Natural killer cell (primary cell): ENCODE data around the gene PYROXD2. TPM values are rescaled to one million over a fixed set of nuclear protein-coding genes. Genes with fewer than 3 reads are reported as not detected.

Experiments used
- ATAC-seq, 3 donors: fragments of 150-1000 bp in 2 of 3; fragments of 200-7000 bp in 1 of 3; cut with Tn5 transposase; 1 replicate in 1 of 3; 2 replicates in 2 of 3; pipeline ENCODE4 v1.10.0; 2021; ENCODE audit warnings: mild to moderate bottlenecking in 2 of 3, moderate library complexity in 2 of 3
- DNase-seq, 2 donors: peaks; one replicate each; pipeline versions ENCODE4 v3.0.0 to v3.0.0-alpha.2; 2013 to 2021; ENCODE audit warnings: mixed read lengths in 1 of 2
- H3K27ac ChIP-seq: one replicate; pipeline ENCODE4 v1.5.1; 2013; ENCODE audit warnings: mild to moderate bottlenecking, low read length
- H3K27me3 ChIP-seq: one replicate; pipeline ENCODE4 v1.6.1; 2013; ENCODE audit warnings: low read length; ENCODE audit not compliant: control insufficient read depth, insufficient read depth
- H3K36me3 ChIP-seq: one replicate; pipeline ENCODE4 v1.6.1; 2013; ENCODE audit warnings: low read length; ENCODE audit not compliant: control insufficient read depth, insufficient read depth
- H3K4me1 ChIP-seq: one replicate; pipeline ENCODE4 v1.6.1; 2013; ENCODE audit warnings: low read length; ENCODE audit not compliant: control insufficient read depth, insufficient read depth
- H3K4me3 ChIP-seq: one replicate; pipeline ENCODE4 v1.5.1; 2013; ENCODE audit warnings: low read length
- H3K9me3 ChIP-seq: one replicate; pipeline ENCODE4 v1.6.1; 2013; ENCODE audit warnings: low read length; ENCODE audit not compliant: control insufficient read depth, insufficient read depth
- H3K27ac Mint-ChIP-seq, 2 donors: one replicate each; pipeline ENCODE4 v1.8.0; 2022; ENCODE audit warnings: mild to moderate bottlenecking in 2 of 2, mixed read lengths in 2 of 2, moderate library complexity in 1 of 2
- H3K27me3 Mint-ChIP-seq, 2 donors: one replicate each; pipeline ENCODE4 v1.8.0; 2022; ENCODE audit warnings: low read depth in 2 of 2, mixed read lengths in 2 of 2
- H3K36me3 Mint-ChIP-seq: one replicate; pipeline ENCODE4 v1.8.0; 2022; ENCODE audit warnings: mixed read lengths
- H3K4me1 Mint-ChIP-seq, 2 donors: one replicate each; pipeline ENCODE4 v1.8.0; 2022; ENCODE audit warnings: mixed read lengths in 2 of 2
- H3K4me3 Mint-ChIP-seq: one replicate; pipeline ENCODE4 v1.8.0; 2022; ENCODE audit warnings: mild to moderate bottlenecking, moderate library complexity, mixed read lengths
- H3K9me3 Mint-ChIP-seq, 2 donors: one replicate each; pipeline ENCODE4 v1.8.0; 2022; ENCODE audit warnings: mixed read lengths in 2 of 2
- CTCF ChIP-seq: fragments of 200-600 bp; IDR thresholded peaks from one replicate; pipeline ENCODE4 v1.8.0; 2022; ENCODE audit warnings: antibody characterized with exemption
- WGBS: methylation state at CpG from one replicate; pipeline ENCODE4 v1.1.7; 2013; ENCODE audit warnings: missing lambda C conversion rate; ENCODE audit not compliant: insufficient coverage; 5-methylcytosine and 5-hydroxymethylcytosine counted together
- intact Hi-C: fragments of 100-400 bp; cut with micrococcal nuclease; formaldehyde crosslinking; loops from one replicate; pipeline ENCODE4 v1.14.2; 2022
- total RNA-seq, 4 donors: library from RNA; stranded (reverse); fragments of 120-200 nt in 1 of 4; gene quantifications; one replicate each; pipeline versions ENCODE4 v1.2.3 to v1.2.4, GENCODE V29; 2013 to 2022

PYROXD2 gene
- total RNA-seq, 3 donors from 2014 or later (not counting 1 experiment from before 2014, with no cell fraction given) = 20.8 to 28.2 (median 28.0) TPM

- no peak overlapping the region for H3K27ac ChIP-seq
Observed at GRCh38 chr10:98453729-98454128, 38.7 kb upstream of the PYROXD2 start.

GRCh38 chr10:98450618-98451017 lies 35.6 kb upstream of the PYROXD2 start:
- TF ChIP-seq CTCF = no peak
- no peaks in the 10 kb centered on the region for H3K36me3 Mint-ChIP-seq
- no peak for DNase-seq
- no peak for ATAC-seq
- H3K9me3 Mint-ChIP-seq = peaks cover 0 to 2% of the 10 kb centered on the region in 2 donors
- 91% methylated on average over 1 of the region's 1 CpG for WGBS
- peaks cover 13% of the 10 kb centered on the region for H3K4me1 ChIP-seq
- H3K27me3 ChIP-seq = no peaks in the 10 kb centered on the region
- H3K27ac ChIP-seq = no peak overlapping the region
- H3K4me3 ChIP-seq = no peak overlapping the region
- no peaks in the 10 kb centered on the region for H3K9me3 ChIP-seq
- intact Hi-C loops = no loop called here
- no peaks in the 10 kb centered on the region for H3K36me3 ChIP-seq
- H3K4me3 Mint-ChIP-seq = no peak overlapping the region
- H3K27ac Mint-ChIP-seq = no peak overlapping the region
- peaks cover 20 to 33% of the 10 kb centered on the region in 2 donors for H3K27me3 Mint-ChIP-seq
- H3K4me1 Mint-ChIP-seq = peaks cover 8 to 12% of the 10 kb centered on the region in 2 donors

More at GRCh38 chr10:98453729-98454128, 38.7 kb upstream of the PYROXD2 start:
- 80% methylated on average over 1 of the region's 2 CpGs for WGBS
- Histone ChIP-seq H3K36me3 (no peaks in the 10 kb centered on the region), H3K27me3 (no peaks in the 10 kb centered on the region), H3K4me1 (no peaks in the 10 kb centered on the region), H3K4me3 (no peak overlapping the region), H3K9me3 (no peaks in the 10 kb centered on the region)
- no peak for TF ChIP-seq CTCF
- Mint-ChIP-seq H3K9me3 (no peaks in the 10 kb centered on the region), H3K4me1 (no peaks in the 10 kb centered on the region), H3K4me3 (no peak overlapping the region), H3K27me3 (peaks cover 31 to 55% of the 10 kb centered on the region in 2 donors), H3K36me3 (no peaks in the 10 kb centered on the region), H3K27ac (no peak overlapping the region)
- no peak for ATAC-seq
- DNase-seq = no peak
- intact Hi-C loops = no loop called here

GRCh38 chr10:98449287-98449686 lies 34.3 kb upstream of the PYROXD2 start:
- no peak for TF ChIP-seq CTCF
- peaks cover 20 to 33% of the 10 kb centered on the region in 2 donors for H3K27me3 Mint-ChIP-seq
- peaks cover 0 to 2% of the 10 kb centered on the region in 2 donors for H3K9me3 Mint-ChIP-seq
- no peaks in the 10 kb centered on the region for H3K36me3 Mint-ChIP-seq
- ATAC-seq = no peak
- Histone ChIP-seq H3K4me1 (peaks cover 26% of the 10 kb centered on the region), H3K27ac (no peak overlapping the region), H3K36me3 (peaks cover 8% of the 10 kb centered on the region), H3K27me3 (no peaks in the 10 kb centered on the region), H3K4me3 (no peak overlapping the region), H3K9me3 (no peaks in the 10 kb centered on the region)
- DNase-seq = no peak
- H3K4me1 Mint-ChIP-seq = peaks cover 22 to 24% of the 10 kb centered on the region in 2 donors
- intact Hi-C loops = no loop called here
- no peak overlapping the region for H3K4me3 Mint-ChIP-seq
- H3K27ac Mint-ChIP-seq = peak overlapping the region in 1 of 2 donors; percentile 37

- Mint-ChIP-seq H3K4me1 (peaks cover 40 to 41% of the 10 kb centered on the region in 2 donors), H3K4me3 (peak within 1 kb of the TSS; percentile 92), H3K27me3 (peaks cover 9 to 22% of the 10 kb centered on the region in 2 donors), H3K27ac (peak within 1 kb of the TSS; percentile 83 to 94), H3K36me3 (peaks cover 5% of the 10 kb centered on the region), H3K9me3 (peaks cover 0 to 2% of the 10 kb centered on the region in 2 donors)
- peaks cover 22% of the 10 kb centered on the region for H3K36me3 ChIP-seq
- TF ChIP-seq CTCF = no peak
- ATAC-seq (peak; percentile 91 to 93 (median 93)), DNase-seq (peak; percentile 80 to 86)
- peak within 1 kb of the TSS; percentile 87 for H3K4me3 ChIP-seq
- H3K9me3 ChIP-seq = no peaks in the 10 kb centered on the region
- peak within 1 kb of the TSS; percentile 88 for H3K27ac ChIP-seq
- peaks cover 27% of the 10 kb centered on the region for H3K4me1 ChIP-seq
- intact Hi-C loops = no loop called here
- no peaks in the 10 kb centered on the region for H3K27me3 ChIP-seq
- 2% methylated on average over 47 of the region's 47 CpGs for WGBS
Observed at GRCh38 chr10:98446661-98447221, 31.8 kb upstream of the PYROXD2 start, which contains the start of gene HPS1. HPS1 (minus strand) TSS chr10:98446935; CDS start chr10:98443240, 3,695 bp downstream.
